ENCODE results near the gene S1PR4.
"Not testable (repeated sequence)": the region's sequence is repeated elsewhere in the genome, so short reads cannot be mapped to it uniquely, and the experiment has no call there.

S1PR4 gene

GRCh38 chr19:3213159-3213558 lies 34.6 kb downstream of the S1PR4 start:
- no peak for DNase-seq (ENCODE audit: low read depth in 3 of 3)

GRCh38 chr19:3216874-3217273 lies 38.3 kb downstream of the S1PR4 start:
- DNase-seq (ENCODE audit: low read depth in 3 of 3) = no peak

DNA sequence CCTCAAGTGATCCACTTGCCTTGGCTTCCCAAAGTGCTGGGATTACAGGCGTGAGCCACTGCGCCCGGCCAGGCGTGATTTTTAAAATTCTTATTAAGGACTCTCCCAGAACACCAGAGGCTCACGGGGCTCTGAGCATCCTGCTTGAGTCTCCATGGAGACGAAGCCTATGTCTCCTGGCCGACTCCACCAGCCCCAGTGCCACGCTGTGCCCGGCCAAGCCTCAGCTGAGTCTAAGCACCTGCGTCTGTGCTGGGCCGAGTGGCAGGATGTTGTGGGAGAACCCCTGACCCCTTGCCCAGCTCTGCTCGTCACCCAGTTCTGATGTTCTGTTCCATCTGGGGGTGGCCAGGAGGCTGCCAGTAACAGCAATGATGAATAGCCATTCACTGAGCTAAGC lies 42.0 kb downstream of the S1PR4 start:
- DNase-seq (ENCODE audit: low read depth in 3 of 3) = no peak

DNA sequence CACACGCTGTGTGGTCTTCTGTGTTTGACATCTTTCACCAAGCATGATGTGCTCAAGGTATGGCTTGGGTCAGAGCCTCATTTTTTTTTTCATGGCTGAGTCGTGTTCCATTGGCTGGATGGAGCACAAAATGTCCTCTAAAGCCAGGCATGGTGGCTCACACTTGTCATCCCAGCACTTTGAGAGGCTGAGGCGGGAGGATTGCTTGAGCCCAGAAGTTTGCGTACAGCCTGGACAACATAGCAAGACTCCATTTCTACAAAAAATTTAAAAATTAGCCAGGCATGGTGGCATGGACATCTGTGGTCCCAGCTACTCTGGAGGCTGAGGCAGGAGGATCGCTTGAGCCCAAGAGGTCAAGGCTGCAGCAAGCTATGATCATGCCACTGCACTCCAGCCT lies 43.0 kb downstream of the S1PR4 start:
- not testable (repeated sequence) for DNase-seq (ENCODE audit: low read depth in 3 of 3)

DNA sequence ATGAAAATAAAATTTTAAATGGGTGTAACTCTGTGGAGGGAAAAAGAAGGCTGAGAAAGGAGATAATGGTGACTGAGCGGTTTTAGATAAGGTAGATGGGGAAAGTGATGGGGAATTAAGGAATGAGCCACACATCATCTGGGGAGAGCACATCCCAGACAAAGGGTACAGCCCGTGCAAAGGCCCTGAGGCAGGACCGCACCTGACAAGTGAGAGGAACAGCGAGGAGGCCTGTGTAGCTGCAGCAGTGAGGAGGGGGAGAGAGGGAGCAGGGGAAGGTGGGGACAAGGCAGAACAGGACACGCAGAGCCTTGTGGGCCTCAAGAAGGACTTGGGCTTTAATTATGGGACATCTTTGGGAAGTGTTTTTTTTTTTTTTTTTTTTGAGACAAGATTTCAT lies 44.1 kb downstream of the S1PR4 start:
- DNase-seq (ENCODE audit: low read depth in 3 of 3) = no peak

DNA sequence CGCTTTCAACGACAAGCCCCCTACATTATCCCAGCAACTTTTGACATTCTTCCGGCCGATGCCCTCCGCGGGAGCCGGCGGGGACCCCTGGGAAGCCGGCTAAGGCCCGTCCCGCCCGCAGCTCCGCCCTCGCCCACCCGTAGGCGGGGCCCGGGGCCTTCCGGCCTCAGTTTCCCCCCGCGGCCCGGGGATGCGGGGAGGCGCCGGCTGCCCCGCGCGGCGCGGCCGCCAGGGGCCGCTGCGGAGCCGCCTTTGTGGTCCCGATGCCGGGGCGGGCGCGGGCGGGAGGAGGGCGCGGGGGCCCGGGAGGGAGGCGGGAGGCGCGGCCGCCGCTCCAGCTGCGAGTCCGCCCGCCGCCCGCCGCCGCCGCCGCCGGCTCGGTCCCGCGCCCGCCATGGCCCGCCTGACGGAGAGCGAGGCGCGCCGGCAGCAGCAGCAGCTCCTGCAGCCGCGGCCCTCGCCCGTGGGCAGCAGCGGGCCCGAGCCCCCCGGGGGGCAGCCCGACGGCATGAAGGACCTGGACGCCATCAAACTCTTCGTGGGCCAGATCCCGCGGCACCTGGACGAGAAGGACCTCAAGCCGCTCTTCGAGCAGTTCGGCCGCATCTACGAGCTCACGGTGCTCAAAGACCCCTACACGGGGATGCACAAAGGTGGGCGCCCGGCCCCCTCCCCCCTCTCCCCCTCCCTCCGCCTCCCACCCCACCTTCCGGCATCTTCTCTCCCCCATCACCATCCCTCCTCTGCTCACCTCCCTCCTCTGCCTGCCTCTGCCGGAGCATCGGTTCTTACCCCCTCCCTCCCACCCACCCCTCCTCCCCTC lies 46.0 kb downstream of the S1PR4 start, which contains the start of gene CELF5:
Gene CELF5 (plus strand): TSS at position 316 of the 823 bp plus-strand sequence. CDS start 79 bp downstream, at position 395.
- peak in 2 of 3 donors; percentile 23 to 43 for DNase-seq (ENCODE audit: low read depth in 3 of 3)

GRCh38 chr19:3225169-3225485 lies 46.6 kb downstream of the S1PR4 start:
- DNase-seq (ENCODE audit: low read depth in 3 of 3) = no peak

GRCh38 chr19:3225677-3226093 lies 47.1 kb downstream of the S1PR4 start:
- DNase-seq (ENCODE audit: low read depth in 3 of 3) = no peak

DNA sequence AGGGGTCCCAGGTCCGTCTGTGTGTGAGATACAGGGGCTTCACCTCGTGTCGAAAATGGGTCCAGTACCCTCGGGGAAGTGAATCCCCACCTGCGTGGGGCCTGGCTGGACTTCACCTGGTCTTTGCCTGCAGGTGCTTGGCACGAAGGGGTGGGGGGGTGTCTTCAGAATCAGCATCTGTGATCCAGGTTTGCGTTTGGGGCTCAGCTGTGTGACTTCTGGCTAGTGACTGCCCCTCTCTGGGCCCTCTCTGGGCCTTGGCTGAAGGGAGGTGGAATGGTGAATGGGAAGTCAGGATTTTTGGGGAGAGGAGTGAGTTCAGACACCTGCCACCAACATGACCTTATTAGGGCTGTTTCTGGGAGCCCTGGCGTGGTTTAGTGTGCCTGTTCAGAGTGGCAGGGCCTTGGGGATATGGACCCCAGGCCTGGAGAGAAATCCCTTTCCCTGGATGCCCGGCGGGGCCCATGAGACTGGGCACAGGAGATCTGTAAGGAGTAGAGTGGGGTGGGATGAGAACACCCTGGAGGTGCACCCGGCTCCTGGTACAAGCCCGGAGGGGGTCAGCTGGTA lies 48.6 kb downstream of the S1PR4 start:
- DNase-seq (ENCODE audit: low read depth in 3 of 3) = no peak

DNA sequence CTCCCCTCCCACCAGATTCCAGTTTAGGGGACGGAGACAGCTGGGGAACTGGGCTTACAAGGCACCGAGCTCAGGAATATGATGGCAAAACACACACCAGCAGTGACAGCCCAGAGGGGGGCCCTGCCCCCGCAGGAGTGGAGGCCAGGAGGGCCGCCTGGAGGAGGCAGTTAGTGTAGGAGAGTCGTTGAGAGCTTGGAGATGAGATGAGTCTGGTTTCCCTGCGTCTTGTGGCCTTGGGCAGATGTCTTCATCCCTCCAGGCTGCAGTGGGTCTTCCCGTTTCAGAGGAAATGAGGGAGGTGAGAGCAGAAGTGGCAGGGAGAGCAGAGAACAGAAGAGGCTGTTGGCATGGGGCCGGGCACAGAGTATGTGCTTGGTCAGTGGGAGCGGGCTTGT lies 50.8 kb downstream of the S1PR4 start:
- no peak for DNase-seq (ENCODE audit: low read depth in 3 of 3)
